EL (cell line): Measurements from ENCODE around the gene SLC7A9.
"Not testable (repeated sequence)": the region's sequence is repeated elsewhere in the genome, so short reads cannot be mapped to it uniquely, and the experiment has no call there.

ENCODE experiments used
- DNase-seq: peaks from one replicate; pipeline ENCODE4 v3.0.0-alpha.2; 2016

SLC7A9 gene

GRCh38 chr19:32869369-32869965 is at the start of gene SLC7A9:
Gene SLC7A9 (minus strand): TSS chr19:32869767. CDS start chr19:32868534, 1,233 bp downstream.
- no peak for DNase-seq

GRCh38 chr19:32919365-32919764 is 49.8 kb upstream of the SLC7A9 start:
- no peak for DNase-seq

- DNase-seq, result no peak
Measured at GRCh38 chr19:32917616-32917996, 48.0 kb upstream of the SLC7A9 start.

GRCh38 chr19:32916969-32917615 is 47.5 kb upstream of the SLC7A9 start:
- DNase-seq, result no peak

GRCh38 chr19:32914879-32915660 is 45.5 kb upstream of the SLC7A9 start:
- no peak for DNase-seq

- DNase-seq, result no peak
Measured at GRCh38 chr19:32911467-32911866, 41.9 kb upstream of the SLC7A9 start.

GRCh38 chr19:32910874-32911273 is 41.3 kb upstream of the SLC7A9 start:
- DNase-seq, result no peak

GRCh38 chr19:32910094-32910493 is 40.5 kb upstream of the SLC7A9 start:
- no peak for DNase-seq

- no peak for DNase-seq
Measured at GRCh38 chr19:32909257-32909656, 39.7 kb upstream of the SLC7A9 start.

GRCh38 chr19:32908641-32909190 is 39.1 kb upstream of the SLC7A9 start:
- no peak for DNase-seq

- no peak for DNase-seq
Measured at GRCh38 chr19:32902448-32902847, 32.9 kb upstream of the SLC7A9 start.

GRCh38 chr19:32901504-32902161 is 32.1 kb upstream of the SLC7A9 start:
- no peak for DNase-seq

GRCh38 chr19:32896516-32897214 is 27.1 kb upstream of the SLC7A9 start:
- DNase-seq, result peak; percentile 37

GRCh38 chr19:32895384-32895783 is 25.8 kb upstream of the SLC7A9 start:
- no peak for DNase-seq

GRCh38 chr19:32891609-32892008 is 22.0 kb upstream of the SLC7A9 start:
- DNase-seq, result no peak

- DNase-seq, result no peak
Measured at GRCh38 chr19:32890841-32891240, 21.3 kb upstream of the SLC7A9 start.

GRCh38 chr19:32890326-32890725 is 20.8 kb upstream of the SLC7A9 start:
- DNase-seq, result no peak

- DNase-seq, result no peak
Measured at GRCh38 chr19:32889137-32889934, 19.8 kb upstream of the SLC7A9 start.

- no peak for DNase-seq
Measured at GRCh38 chr19:32887572-32888215, 18.1 kb upstream of the SLC7A9 start.

- DNase-seq, result no peak
Measured at GRCh38 chr19:32886241-32886640, 16.7 kb upstream of the SLC7A9 start.

GRCh38 chr19:32885255-32885654 is 15.7 kb upstream of the SLC7A9 start:
- not testable (repeated sequence) for DNase-seq
